Loucy (cell line): ENCODE results near the gene CCBE1.
A peak's percentile ranks its signal among the peaks of the same experiment; 100 is the strongest.

Source experiments
- H2AFZ ChIP-seq: fragments of 200-600 bp; sonication (generic); 2 replicates; pipeline ENCODE4 v1.6.0; 2016; ENCODE audit warnings: antibody characterized with exemption, mild to moderate bottlenecking, low read length, moderate library complexity
- H3F3A ChIP-seq: fragments of 200-600 bp; 2 replicates; pipeline ENCODE4 v1.6.0; 2016; ENCODE audit warnings: antibody characterized with exemption, low read depth, mild to moderate bottlenecking
- H3K27me3 ChIP-seq: fragments of 200-600 bp; sonication (generic); 2 replicates; pipeline ENCODE4 v1.6.1; 2014; ENCODE audit warnings: low read length, mild to moderate bottlenecking; ENCODE audit not compliant: insufficient read depth, poor library complexity, severe bottlenecking
- H3K36me3 ChIP-seq: fragments of 200-600 bp; sonication (generic); 2 replicates; pipeline ENCODE4 v1.6.1; 2016; ENCODE audit warnings: low read length; ENCODE audit not compliant: insufficient read depth
- H3K4me1 ChIP-seq: fragments of 200-600 bp; sonication (generic); 2 replicates; pipeline ENCODE4 v1.5.1; 2014; ENCODE audit warnings: low read length, mild to moderate bottlenecking; ENCODE audit not compliant: insufficient read depth, poor library complexity, severe bottlenecking
- H3K4me2 ChIP-seq: fragments of 200-600 bp; sonication (generic); 2 replicates; pipeline ENCODE4 v1.6.0; 2014; ENCODE audit warnings: antibody characterized with exemption, low read length, low read depth, mild to moderate bottlenecking; ENCODE audit not compliant: poor library complexity, severe bottlenecking
- H3K4me3 ChIP-seq: fragments of 200-600 bp; sonication (generic); 2 replicates; pipeline ENCODE4 v1.5.1; 2014; ENCODE audit warnings: low read length, mild to moderate bottlenecking, mixed read lengths; ENCODE audit not compliant: poor library complexity, severe bottlenecking
- H3K79me2 ChIP-seq: fragments of 200-600 bp; sonication (generic); 2 replicates; pipeline ENCODE4 v1.6.1; 2014; ENCODE audit warnings: low read length; ENCODE audit not compliant: insufficient read depth
- H3K9ac ChIP-seq: fragments of 200-600 bp; sonication (generic); 2 replicates; pipeline ENCODE4 v1.6.0; 2014; ENCODE audit warnings: mild to moderate bottlenecking, low read depth, low read length, moderate library complexity; ENCODE audit not compliant: poor library complexity, severe bottlenecking
- H3K9me2 ChIP-seq: fragments of 200-600 bp; sonication (generic); replicated peaks from 2 replicates; pipeline ENCODE4 v1.6.1; 2016; ENCODE audit warnings: low read depth, low read length, mixed read lengths
- H3K9me3 ChIP-seq: fragments of 200-600 bp; sonication (generic); 2 replicates; pipeline ENCODE4 v1.6.1; 2014; ENCODE audit warnings: mild to moderate bottlenecking, antibody characterized with exemption, low read length, low read depth; ENCODE audit not compliant: insufficient read depth
- H4K20me1 ChIP-seq: fragments of 200-600 bp; sonication (generic); 2 replicates; pipeline ENCODE4 v1.6.0; 2014; ENCODE audit warnings: antibody characterized with exemption, low read length, mild to moderate bottlenecking; ENCODE audit not compliant: insufficient read depth, poor library complexity, severe bottlenecking
- CTCF ChIP-seq: fragments of 200-600 bp; sonication (generic); conservative IDR thresholded peaks from 2 replicates; pipeline ENCODE4 v1.5.1; 2014; ENCODE audit warnings: mild to moderate bottlenecking, antibody characterized with exemption, low read length
- EZH2phosphoT487 ChIP-seq: fragments of 200-600 bp; IDR thresholded peaks from 2 replicates; pipeline ENCODE4 v1.6.1; 2018; ENCODE audit warnings: antibody characterized with exemption, mild to moderate bottlenecking, moderate library complexity, borderline replicate concordance

The CCBE1 gene

GRCh38 chr18:59623456-59624368 lies 73.5 kb downstream of the CCBE1 start:
- H2AFZ ChIP-seq = no peak overlapping the region
- no peaks in the 10 kb centered on the region for H3K9me3 ChIP-seq
- H3K27me3 ChIP-seq = no peaks in the 10 kb centered on the region
- H3F3A ChIP-seq = no peaks in the 10 kb centered on the region
- no peaks in the 10 kb centered on the region for H3K79me2 ChIP-seq
- H4K20me1 ChIP-seq = no peaks in the 10 kb centered on the region
- no peak overlapping the region for H3K4me2 ChIP-seq
- TF ChIP-seq EZH2phosphoT487 = no peak
- no peak for TF ChIP-seq CTCF
- H3K9me2 ChIP-seq = no peaks in the 10 kb centered on the region
- H3K36me3 ChIP-seq = no peaks in the 10 kb centered on the region
- H3K4me1 ChIP-seq = peaks cover 8% of the 10 kb centered on the region
- H3K9ac ChIP-seq = no peak overlapping the region
- H3K4me3 ChIP-seq = no peak overlapping the region

DNA sequence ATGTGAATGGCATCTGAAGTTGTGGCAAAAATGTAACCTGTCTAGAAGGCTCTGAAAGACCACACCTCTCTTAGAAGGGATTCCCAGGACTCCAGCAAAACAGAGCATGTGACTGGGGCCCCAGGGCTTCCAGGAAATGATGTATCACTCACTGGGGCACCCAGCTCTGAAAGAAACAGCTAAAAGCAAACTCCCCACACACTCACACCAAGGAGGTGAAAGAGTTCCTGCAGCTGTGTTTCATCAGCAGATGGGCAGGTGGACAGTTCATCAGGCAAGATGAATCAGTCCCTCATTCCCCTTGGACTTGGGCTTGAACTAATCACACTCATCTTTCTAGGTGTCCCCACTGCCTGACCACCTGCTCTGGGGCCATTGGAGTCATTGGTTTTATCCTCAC lies 76.2 kb downstream of the CCBE1 start:
- no peaks in the 10 kb centered on the region for H3K9me3 ChIP-seq

DNA sequence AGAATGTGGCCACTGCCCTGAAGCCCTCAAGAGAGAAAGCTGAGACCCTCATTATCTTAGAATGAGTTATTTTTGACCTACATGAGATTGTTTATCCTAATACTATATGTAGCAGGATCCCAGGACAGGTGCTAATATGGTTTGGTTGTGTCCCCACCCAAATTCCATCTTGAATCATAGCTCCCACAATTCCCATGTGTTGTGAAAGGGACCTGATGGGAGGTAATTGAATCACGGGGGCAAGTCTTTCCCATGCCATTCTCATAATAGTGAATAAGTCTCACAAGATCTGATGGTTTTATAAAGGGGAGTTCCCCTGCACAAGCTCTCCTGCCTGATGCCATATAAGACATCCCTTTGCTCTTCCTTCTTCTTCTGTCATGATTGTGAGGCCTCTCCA lies 76.8 kb downstream of the CCBE1 start:
- Histone ChIP-seq H3K27me3 (no peaks in the 10 kb centered on the region), H2AFZ (no peak overlapping the region), H3K4me3 (no peak overlapping the region), H3F3A (no peaks in the 10 kb centered on the region), H3K9me3 (no peaks in the 10 kb centered on the region), H3K9me2 (no peaks in the 10 kb centered on the region), H4K20me1 (no peaks in the 10 kb centered on the region), H3K36me3 (no peaks in the 10 kb centered on the region), H3K4me2 (no peak overlapping the region), H3K4me1 (peaks cover 8% of the 10 kb centered on the region), H3K79me2 (no peaks in the 10 kb centered on the region), H3K9ac (no peak overlapping the region)
- TF ChIP-seq CTCF (no peak), EZH2phosphoT487 (no peak)

More for the DNA sequence above, 76.2 kb downstream of the CCBE1 start:
- Histone ChIP-seq H3K9ac (no peak overlapping the region), H3K4me1 (peaks cover 8% of the 10 kb centered on the region), H3K27me3 (no peaks in the 10 kb centered on the region), H2AFZ (peak overlapping the region; percentile 14; the same call in 1 of the 2 replicates), H3K4me2 (peak overlapping the region; percentile 22), H4K20me1 (no peaks in the 10 kb centered on the region), H3K4me3 (no peak overlapping the region), H3K79me2 (no peaks in the 10 kb centered on the region), H3K9me2 (no peaks in the 10 kb centered on the region), H3K36me3 (no peaks in the 10 kb centered on the region), H3F3A (no peaks in the 10 kb centered on the region)
- TF ChIP-seq CTCF (no peak), EZH2phosphoT487 (no peak)
